ENCODE results near the gene MAP4K2.

GRCh38 chr11:64829536-64830251, 26.7 kb upstream of the MAP4K2 start:
- TF ChIP-seq POLR2AphosphoS5 (IDR thresholded peaks at IDR 0.05) (no peak), POLR2A (IDR thresholded peaks at IDR 0.05) (no peak), CTCF (IDR thresholded peaks at IDR 0.05) (no peak)

All from suprapubic skin (tissue), 4 donors.